Measurements from ENCODE around the gene HOXA9.

DNA sequence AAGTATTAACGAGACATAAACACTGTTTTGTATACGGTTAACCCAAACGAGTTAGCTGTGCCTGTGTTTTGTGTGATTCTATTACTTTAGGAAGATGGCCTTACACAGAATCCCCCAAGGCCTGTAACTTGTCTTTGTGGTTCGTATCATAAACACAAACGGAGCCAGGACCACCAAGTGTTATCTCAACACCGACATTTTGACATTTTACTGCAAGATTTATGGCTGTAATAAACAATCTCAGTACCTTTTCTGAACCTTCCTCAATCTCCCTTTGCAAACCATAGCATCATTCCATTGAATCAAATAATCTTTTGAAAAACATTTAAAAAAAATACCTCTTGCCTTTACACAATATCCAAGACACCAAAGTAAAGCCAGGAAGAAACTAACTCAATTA, 32.4 kb downstream of the HOXA9 start:
- TF ChIP-seq CTCF (IDR thresholded peaks at IDR 0.05; ENCODE audit: low read depth, low read length) (no peak), POLR2A (IDR thresholded peaks at IDR 0.05; ENCODE audit: extremely low read depth, insufficient read length) (no peak), MYC (IDR thresholded peaks at IDR 0.05; ENCODE audit: low read depth, low read length) (no peak)

Data from NB4 (cell line).